Pancreas (tissue), 10 donors: ENCODE results near the gene GSE1. TPM values are rescaled to one million over a fixed set of nuclear protein-coding genes. Genes with fewer than 3 reads are reported as not detected.

ENCODE experiments used
- ATAC-seq, 4 donors: fragments of 200-7000 bp; cut with Tn5 transposase; one replicate each; pipeline versions ENCODE4 v1.8.0 to v1.9.1; 2020; ENCODE audit warnings: mild to moderate bottlenecking in 4 of 4, moderate library complexity in 4 of 4
- DNase-seq, 6 donors: peaks; one replicate each; pipeline ENCODE4 v3.0.0-alpha.2; 2020
- FAIRE-seq: peaks from 2 replicates; lab custom pipeline; 2012; peaks lifted over from hg19 to GRCh38; lab: Jason Lieb, UNC
- H3K27ac ChIP-seq, 4 donors: fragments of 200-600 bp; sonication (generic); 1 replicate in 3 of 4; 2 replicates in 1 of 4; pipeline versions ENCODE4 v1.5.0 to v1.8.0; 2020
- H3K27me3 ChIP-seq, 4 donors: fragments of 200-600 bp; one replicate each; pipeline ENCODE4 v1.8.0; 2021
- H3K36me3 ChIP-seq, 3 donors: fragments of 200-600 bp; sonication (generic) in 1 of 3; one replicate each; pipeline versions ENCODE4 v1.5.0 to v1.8.0; 2020 to 2021
- H3K4me1 ChIP-seq, 3 donors: fragments of 200-600 bp; one replicate each; pipeline ENCODE4 v1.8.0; 2021
- H3K4me3 ChIP-seq, 4 donors: fragments of 200-600 bp; sonication (generic) in 2 of 4; one replicate each; pipeline versions ENCODE4 v1.5.0 to v1.8.0; 2020 to 2021
- H3K9me3 ChIP-seq, 4 donors: fragments of 200-600 bp; one replicate each; pipeline ENCODE4 v1.8.0; 2021
- WGBS, 2 donors: extraction: QIAGEN DNeasy Blood & Tissue Kit; methylation state at CpG; one replicate each; pipeline ENCODE4 v1.1.7; 2013; 5-methylcytosine and 5-hydroxymethylcytosine counted together
- intact Hi-C, 3 donors: fragments of 100-400 bp; cut with DNase I; formaldehyde crosslinking; loops; one replicate each; pipeline versions ENCODE4 v1.11.1 to v1.14.2; 2022
- polyA plus RNA-seq, 2 donors: library from polyadenylated mRNA; stranded (reverse); fragments of 200-250 nt; gene quantifications; one replicate each; pipeline ENCODE4 v1.2.3, GENCODE V29; 2013
- total RNA-seq, 6 donors: library from RNA; stranded (reverse); fragmentation: NEBNext Ultra II Directional in 4 of 6; extraction: Animal tissue kit (Norgen Biotek cat#: 25700) in 4 of 6; gene quantifications; one replicate each; pipeline versions ENCODE4 v1.2.1 to v1.2.4, GENCODE V29; 2021 to 2023
- TF ChIP-seq, protein P1 (sequence below), 4 donors: fragments of 200-600 bp; sonication (generic) in 3 of 4; IDR thresholded peaks; one replicate each; pipeline versions ENCODE4 v1.5.0 to v1.8.0; 2021; ENCODE audit warnings: antibody characterized with exemption in 4 of 4
- donor health status: healthy with polysubstance abuse.
- donor health status: DM: no; HTN: no; CAD: no; lungs with moderate emphysema.
- donor health status: DM: no; HTN: no; CAD: no.
- donor health status: control.
- donor health status: control.
- donor health status: Bipolar disorder and iron deficiency.
- donor health status: DM: yes; HTN: yes; CAD: no.
- donor health status: DM: no; HTN: no; CAD: no.
- donor health status: DM: no; HTN: no; CAD: no.
- donor health status: DM: yes; HTN: yes; CAD: no.

GSE1 gene
- total and polyA plus RNA-seq, 8 donors, result 32.0 to 61.5 (median 41.9) TPM

DNA sequence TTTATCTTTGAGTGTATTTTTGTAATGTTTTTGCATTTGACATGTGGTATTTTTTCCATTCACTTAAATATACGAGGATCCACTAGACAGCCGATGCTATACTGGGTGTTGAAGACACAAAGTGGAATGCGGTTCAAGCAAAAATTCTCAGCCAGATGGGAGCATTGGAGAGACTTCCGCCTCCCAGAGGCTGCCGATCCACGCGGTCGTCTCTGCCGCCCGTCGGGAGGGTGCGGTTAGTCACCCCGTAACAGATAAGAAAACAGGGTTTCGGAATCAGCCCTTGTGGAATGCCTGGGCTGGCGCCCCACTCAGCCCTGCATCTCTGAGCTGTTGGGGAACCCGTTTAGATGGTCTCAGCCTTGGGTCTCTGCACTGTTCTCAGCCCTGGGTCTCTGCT is 7.3 kb downstream of the GSE1 start:
- Histone ChIP-seq H3K9me3 (no peaks in the 10 kb centered on the region), H3K27me3 (no peaks in the 10 kb centered on the region), H3K27ac (no peak overlapping the region), H3K36me3 (no peaks in the 10 kb centered on the region), H3K4me1 (peaks cover 33 to 65% (median 50%) of the 10 kb centered on the region in 3 donors), H3K4me3 (no peak overlapping the region)
- intact Hi-C loops, result no loop called here
- FAIRE-seq (no peak), DNase-seq (no peak), ATAC-seq (no peak)
- WGBS, 2 donors, result 50 to 53% methylated on average over 16 of the region's 16 CpGs
- TF ChIP-seq, protein P1, sequence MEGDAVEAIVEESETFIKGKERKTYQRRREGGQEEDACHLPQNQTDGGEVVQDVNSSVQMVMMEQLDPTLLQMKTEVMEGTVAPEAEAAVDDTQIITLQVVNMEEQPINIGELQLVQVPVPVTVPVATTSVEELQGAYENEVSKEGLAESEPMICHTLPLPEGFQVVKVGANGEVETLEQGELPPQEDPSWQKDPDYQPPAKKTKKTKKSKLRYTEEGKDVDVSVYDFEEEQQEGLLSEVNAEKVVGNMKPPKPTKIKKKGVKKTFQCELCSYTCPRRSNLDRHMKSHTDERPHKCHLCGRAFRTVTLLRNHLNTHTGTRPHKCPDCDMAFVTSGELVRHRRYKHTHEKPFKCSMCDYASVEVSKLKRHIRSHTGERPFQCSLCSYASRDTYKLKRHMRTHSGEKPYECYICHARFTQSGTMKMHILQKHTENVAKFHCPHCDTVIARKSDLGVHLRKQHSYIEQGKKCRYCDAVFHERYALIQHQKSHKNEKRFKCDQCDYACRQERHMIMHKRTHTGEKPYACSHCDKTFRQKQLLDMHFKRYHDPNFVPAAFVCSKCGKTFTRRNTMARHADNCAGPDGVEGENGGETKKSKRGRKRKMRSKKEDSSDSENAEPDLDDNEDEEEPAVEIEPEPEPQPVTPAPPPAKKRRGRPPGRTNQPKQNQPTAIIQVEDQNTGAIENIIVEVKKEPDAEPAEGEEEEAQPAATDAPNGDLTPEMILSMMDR (IDR thresholded peaks at IDR 0.05), result no peak

DNA sequence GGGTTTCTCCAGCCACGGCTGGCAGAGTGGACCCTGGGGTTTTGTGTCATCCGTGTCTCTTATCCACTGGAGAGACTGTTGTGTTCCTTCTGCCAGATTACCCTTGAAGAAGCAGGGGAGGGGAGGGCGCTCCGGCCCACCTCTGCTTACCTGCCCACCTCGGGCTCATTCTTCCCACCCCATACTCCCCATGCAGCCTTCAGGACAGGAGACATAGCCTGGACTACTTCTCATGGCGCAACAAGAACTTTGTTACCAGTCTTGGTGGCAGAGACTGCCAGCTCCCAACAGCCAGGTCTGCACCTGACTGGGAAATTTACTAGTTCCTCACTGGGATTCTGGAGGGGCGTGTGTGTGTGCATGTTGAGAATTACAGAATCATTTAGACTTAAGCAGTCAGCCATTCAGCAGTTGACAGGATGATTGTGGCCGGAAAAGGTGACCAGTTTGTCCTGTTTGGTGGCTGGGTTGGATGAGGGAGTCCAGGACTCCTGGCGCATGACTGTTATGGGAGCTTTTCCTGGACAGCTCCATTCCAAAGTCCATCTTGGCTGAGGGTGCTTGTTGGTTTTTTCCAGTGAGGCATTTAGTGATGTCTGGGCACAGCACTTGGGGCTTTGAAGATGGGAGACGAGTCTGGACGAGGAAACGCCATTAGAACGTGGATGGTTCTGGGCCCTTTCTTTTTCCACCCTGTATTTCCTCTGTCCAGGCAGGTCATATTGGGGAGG is 8.7 kb downstream of the GSE1 start:
- FAIRE-seq, result no peak
- Histone ChIP-seq H3K4me3 (no peak overlapping the region), H3K27ac (peak overlapping the region in 3 of 4 donors; percentile 54 to 83 (median 78)), H3K36me3 (no peaks in the 10 kb centered on the region), H3K27me3 (no peaks in the 10 kb centered on the region), H3K4me1 (peaks cover 32 to 65% (median 50%) of the 10 kb centered on the region in 3 donors), H3K9me3 (no peaks in the 10 kb centered on the region)
- intact Hi-C loops, result no loop called here
- peak in 3 of 6 donors; percentile 81 to 87 (median 84) for DNase-seq
- 29 to 32% methylated on average over 13 of the region's 13 CpGs for WGBS, 2 donors
- ATAC-seq, result peak; percentile 64 to 83 (median 78)
- TF ChIP-seq, protein P1 (IDR thresholded peaks at IDR 0.05), result no peak

DNA sequence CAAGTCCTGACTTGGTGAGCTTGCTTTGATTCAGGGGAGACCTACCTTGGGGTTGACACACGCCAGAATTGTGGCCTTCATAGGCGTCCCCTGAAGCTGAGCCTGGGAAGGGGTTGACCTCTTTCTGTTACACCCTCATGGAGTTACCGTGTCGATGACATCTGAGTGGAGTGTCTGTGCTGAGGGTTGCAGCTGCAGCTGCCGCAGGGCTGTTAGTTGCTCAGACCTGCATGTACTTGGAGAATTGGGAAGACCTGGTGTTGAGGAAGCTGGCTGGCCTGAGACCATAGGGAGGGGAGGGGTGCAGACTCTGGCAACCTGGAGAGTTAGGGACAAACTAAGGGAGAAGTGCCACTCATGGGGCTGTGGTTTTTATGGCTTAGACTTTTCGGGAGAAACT is 9.6 kb downstream of the GSE1 start:
- Histone ChIP-seq H3K27ac (no peak overlapping the region), H3K9me3 (no peaks in the 10 kb centered on the region), H3K4me3 (no peak overlapping the region), H3K36me3 (no peaks in the 10 kb centered on the region), H3K27me3 (no peaks in the 10 kb centered on the region), H3K4me1 (peaks cover 35 to 65% (median 57%) of the 10 kb centered on the region in 3 donors)
- intact Hi-C loops, result no loop called here
- FAIRE-seq, result no peak
- TF ChIP-seq, protein P1 (IDR thresholded peaks at IDR 0.05), result no peak
- no peak for ATAC-seq
- DNase-seq, result no peak
- WGBS, 2 donors, result 57 to 67% methylated on average over 6 of the region's 6 CpGs

DNA sequence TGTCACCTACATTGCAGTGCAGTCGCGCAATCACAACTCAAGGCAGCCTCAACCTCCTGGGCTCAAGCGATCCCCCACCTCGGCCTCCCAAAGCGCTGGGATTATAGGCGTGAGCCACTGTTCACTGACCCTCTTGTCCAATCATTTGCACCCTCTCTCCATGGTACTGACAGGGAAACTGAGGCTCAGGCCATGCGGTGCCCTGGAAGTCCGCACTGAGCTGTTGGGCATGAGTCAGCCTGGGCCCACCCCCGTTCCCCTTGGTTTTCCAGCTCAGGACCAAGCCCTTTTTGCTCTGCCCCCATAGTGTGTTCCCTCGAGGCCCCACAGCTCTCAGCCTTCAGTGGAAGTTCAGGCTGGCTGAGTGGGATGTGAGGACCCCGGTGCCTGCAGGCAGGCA is 10.1 kb downstream of the GSE1 start:
- Histone ChIP-seq H3K27me3 (no peaks in the 10 kb centered on the region), H3K4me1 (peaks cover 38 to 63% (median 61%) of the 10 kb centered on the region in 3 donors), H3K27ac (no peak overlapping the region), H3K9me3 (no peaks in the 10 kb centered on the region), H3K4me3 (no peak overlapping the region), H3K36me3 (no peaks in the 10 kb centered on the region)
- ATAC-seq, result no peak
- TF ChIP-seq, protein P1 (IDR thresholded peaks at IDR 0.05), result no peak
- DNase-seq, result no peak
- 85 to 90% methylated on average over 11 of the region's 11 CpGs for WGBS, 2 donors
- FAIRE-seq, result no peak
- intact Hi-C loops, result no loop called here

DNA sequence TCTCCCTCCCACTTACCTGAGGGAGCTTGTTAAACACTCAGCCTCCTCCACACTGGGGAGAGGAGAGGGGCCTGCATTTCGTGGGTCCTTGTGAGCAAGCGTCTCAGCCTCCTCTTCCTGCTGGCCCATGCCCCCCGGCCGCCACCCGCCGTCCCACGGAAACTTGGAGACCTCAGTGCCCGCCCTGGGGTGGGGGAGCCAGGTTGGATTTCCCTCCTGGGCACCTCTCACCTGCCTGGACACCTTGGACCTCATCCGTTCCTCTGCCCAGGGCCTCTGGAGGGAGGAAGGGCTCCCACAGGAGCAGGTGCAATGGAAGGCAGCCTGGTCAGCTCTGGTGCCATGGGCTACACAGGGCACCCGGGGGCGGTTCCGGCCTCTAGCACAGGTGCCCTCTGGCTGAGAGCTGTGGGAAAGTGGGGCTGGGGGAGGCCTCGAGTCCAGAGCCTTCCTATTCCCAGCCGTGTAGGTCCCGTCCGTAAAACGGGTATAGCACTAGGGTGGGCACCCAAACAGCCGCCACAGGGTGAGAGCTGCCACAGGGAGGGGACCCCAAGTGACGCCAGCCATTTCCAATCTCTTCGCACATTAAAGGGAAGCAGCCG is 11.0 kb downstream of the GSE1 start:
- Histone ChIP-seq H3K4me3 (no peak overlapping the region), H3K36me3 (no peaks in the 10 kb centered on the region), H3K27ac (no peak overlapping the region), H3K9me3 (no peaks in the 10 kb centered on the region), H3K27me3 (no peaks in the 10 kb centered on the region), H3K4me1 (peaks cover 38 to 68% (median 63%) of the 10 kb centered on the region in 3 donors)
- no peak for DNase-seq
- no peak for ATAC-seq
- TF ChIP-seq, protein P1 (IDR thresholded peaks at IDR 0.05), result no peak
- intact Hi-C loops, result no loop called here
- 73 to 77% methylated on average over 21 of the region's 21 CpGs for WGBS, 2 donors
- no peak for FAIRE-seq
